Natural killer cell (primary cell): ENCODE results near the gene HARS2. TPM values are rescaled to one million over a fixed set of nuclear protein-coding genes. Genes with fewer than 3 reads are reported as not detected.
A peak's percentile ranks its signal among the peaks of the same experiment; 100 is the strongest.

Experiments
- ATAC-seq, 3 donors: fragments of 150-1000 bp in 2 of 3; fragments of 200-7000 bp in 1 of 3; cut with Tn5 transposase; 1 replicate in 1 of 3; 2 replicates in 2 of 3; pipeline ENCODE4 v1.10.0; 2021; ENCODE audit warnings: mild to moderate bottlenecking in 2 of 3, moderate library complexity in 2 of 3
- DNase-seq, 2 donors: peaks; one replicate each; pipeline versions ENCODE4 v3.0.0 to v3.0.0-alpha.2; 2013 to 2021; ENCODE audit warnings: mixed read lengths in 1 of 2
- H3K27ac ChIP-seq: one replicate; pipeline ENCODE4 v1.5.1; 2013; ENCODE audit warnings: mild to moderate bottlenecking, low read length
- H3K27me3 ChIP-seq: one replicate; pipeline ENCODE4 v1.6.1; 2013; ENCODE audit warnings: low read length; ENCODE audit not compliant: control insufficient read depth, insufficient read depth
- H3K36me3 ChIP-seq: one replicate; pipeline ENCODE4 v1.6.1; 2013; ENCODE audit warnings: low read length; ENCODE audit not compliant: control insufficient read depth, insufficient read depth
- H3K4me1 ChIP-seq: one replicate; pipeline ENCODE4 v1.6.1; 2013; ENCODE audit warnings: low read length; ENCODE audit not compliant: control insufficient read depth, insufficient read depth
- H3K4me3 ChIP-seq: one replicate; pipeline ENCODE4 v1.5.1; 2013; ENCODE audit warnings: low read length
- H3K9me3 ChIP-seq: one replicate; pipeline ENCODE4 v1.6.1; 2013; ENCODE audit warnings: low read length; ENCODE audit not compliant: control insufficient read depth, insufficient read depth
- H3K27ac Mint-ChIP-seq, 2 donors: one replicate each; pipeline ENCODE4 v1.8.0; 2022; ENCODE audit warnings: mild to moderate bottlenecking in 2 of 2, mixed read lengths in 2 of 2, moderate library complexity in 1 of 2
- H3K27me3 Mint-ChIP-seq, 2 donors: one replicate each; pipeline ENCODE4 v1.8.0; 2022; ENCODE audit warnings: low read depth in 2 of 2, mixed read lengths in 2 of 2
- H3K36me3 Mint-ChIP-seq: one replicate; pipeline ENCODE4 v1.8.0; 2022; ENCODE audit warnings: mixed read lengths
- H3K4me1 Mint-ChIP-seq, 2 donors: one replicate each; pipeline ENCODE4 v1.8.0; 2022; ENCODE audit warnings: mixed read lengths in 2 of 2
- H3K4me3 Mint-ChIP-seq: one replicate; pipeline ENCODE4 v1.8.0; 2022; ENCODE audit warnings: mild to moderate bottlenecking, moderate library complexity, mixed read lengths
- H3K9me3 Mint-ChIP-seq, 2 donors: one replicate each; pipeline ENCODE4 v1.8.0; 2022; ENCODE audit warnings: mixed read lengths in 2 of 2
- CTCF ChIP-seq: fragments of 200-600 bp; IDR thresholded peaks from one replicate; pipeline ENCODE4 v1.8.0; 2022; ENCODE audit warnings: antibody characterized with exemption
- WGBS: methylation state at CpG from one replicate; pipeline ENCODE4 v1.1.7; 2013; ENCODE audit warnings: missing lambda C conversion rate; ENCODE audit not compliant: insufficient coverage; 5-methylcytosine and 5-hydroxymethylcytosine counted together
- intact Hi-C: fragments of 100-400 bp; cut with micrococcal nuclease; formaldehyde crosslinking; loops from one replicate; pipeline ENCODE4 v1.14.2; 2022
- total RNA-seq, 4 donors: library from RNA; stranded (reverse); fragments of 120-200 nt in 1 of 4; gene quantifications; one replicate each; pipeline versions ENCODE4 v1.2.3 to v1.2.4, GENCODE V29; 2013 to 2022

Gene HARS2
- total RNA-seq, 3 donors from 2014 or later (not counting 1 experiment from before 2014, with no cell fraction given): 42.5 to 48.4 (median 45.6) TPM

GRCh38 chr5:140674629-140675028, 16.6 kb upstream of the HARS2 start:
- no peak for ATAC-seq
- peaks cover 0 to 5% of the 10 kb centered on the region in 2 donors for H3K4me1 Mint-ChIP-seq
- peaks cover 7% of the 10 kb centered on the region for H3K36me3 Mint-ChIP-seq

GRCh38 chr5:140677947-140678346, 13.3 kb upstream of the HARS2 start:
- H3K9me3 ChIP-seq: no peaks in the 10 kb centered on the region
- no peaks in the 10 kb centered on the region for H3K4me1 Mint-ChIP-seq
- 90% methylated on average over 3 of the region's 3 CpGs for WGBS
- no peaks in the 10 kb centered on the region for H3K4me1 ChIP-seq
- no peak overlapping the region for H3K4me3 Mint-ChIP-seq
- H3K36me3 ChIP-seq: peaks cover 79% of the 10 kb centered on the region
- no peak overlapping the region for H3K27ac Mint-ChIP-seq
- ATAC-seq (no peak), DNase-seq (no peak)
- no peaks in the 10 kb centered on the region for H3K27me3 ChIP-seq
- H3K27me3 Mint-ChIP-seq: no peaks in the 10 kb centered on the region
- H3K27ac ChIP-seq: no peak overlapping the region
- no peak for TF ChIP-seq CTCF
- no peaks in the 10 kb centered on the region for H3K9me3 Mint-ChIP-seq
- no peak overlapping the region for H3K4me3 ChIP-seq
- intact Hi-C loops: no loop called here
- H3K36me3 Mint-ChIP-seq: peaks cover 7% of the 10 kb centered on the region

More at GRCh38 chr5:140674629-140675028, 16.6 kb upstream of the HARS2 start:
- Mint-ChIP-seq H3K4me3 (no peak overlapping the region), H3K27ac (peak overlapping the region in 1 of 2 donors; percentile 40), H3K27me3 (no peaks in the 10 kb centered on the region), H3K9me3 (no peaks in the 10 kb centered on the region)
- Histone ChIP-seq H3K36me3 (peaks cover 76% of the 10 kb centered on the region), H3K4me3 (no peak overlapping the region), H3K9me3 (no peaks in the 10 kb centered on the region), H3K4me1 (no peaks in the 10 kb centered on the region), H3K27me3 (no peaks in the 10 kb centered on the region), H3K27ac (no peak overlapping the region)
- intact Hi-C loops: no loop called here
- TF ChIP-seq CTCF: no peak
- WGBS: 93% methylated on average over 4 of the region's 4 CpGs
- DNase-seq: no peak

- Histone ChIP-seq H3K27me3 (no peaks in the 10 kb centered on the region), H3K27ac (no peak overlapping the region), H3K4me1 (no peaks in the 10 kb centered on the region), H3K9me3 (no peaks in the 10 kb centered on the region), H3K4me3 (no peak overlapping the region), H3K36me3 (peaks cover 72% of the 10 kb centered on the region)
- intact Hi-C loops: no loop called here
- no peak overlapping the region for H3K4me3 Mint-ChIP-seq
- H3K4me1 Mint-ChIP-seq: no peaks in the 10 kb centered on the region
- H3K36me3 Mint-ChIP-seq: peaks cover 7% of the 10 kb centered on the region
- no peak overlapping the region for H3K27ac Mint-ChIP-seq
- no peak for TF ChIP-seq CTCF
- H3K27me3 Mint-ChIP-seq: no peaks in the 10 kb centered on the region
- ATAC-seq: no peak
- WGBS: over 99% methylated on average over 7 of the region's 7 CpGs
- DNase-seq: no peak
- H3K9me3 Mint-ChIP-seq: no peaks in the 10 kb centered on the region
These were observed 12.3 kb upstream of the HARS2 start for GRCh38 chr5:140678993-140679392.

GRCh38 chr5:140690376-140690932, 801 bp upstream of the HARS2 start:
- H3K4me1 Mint-ChIP-seq: peaks cover 31 to 46% of the 10 kb centered on the region in 2 donors

More at GRCh38 chr5:140690376-140690932, 801 bp upstream of the HARS2 start:
- H3K27me3 ChIP-seq: no peaks in the 10 kb centered on the region
- ATAC-seq (no peak), DNase-seq (no peak)
- no peak for TF ChIP-seq CTCF
- Mint-ChIP-seq H3K36me3 (peaks cover 2% of the 10 kb centered on the region), H3K27ac (peak overlapping the region; percentile 92 to 94), H3K9me3 (no peaks in the 10 kb centered on the region), H3K4me3 (peak overlapping the region; percentile 100), H3K27me3 (no peaks in the 10 kb centered on the region)
- H3K9me3 ChIP-seq: no peaks in the 10 kb centered on the region
- peak overlapping the region; percentile 77 for H3K4me3 ChIP-seq
- H3K36me3 ChIP-seq: peaks cover 27% of the 10 kb centered on the region
- intact Hi-C loops: loop anchor here (2.0 kb wide), 2 partner anchors 26 to 290 kb away; partner anchors contain the start of genes ANKHD1 and WDR55
- H3K4me1 ChIP-seq: peaks cover 16% of the 10 kb centered on the region
- peak overlapping the region; percentile 64 for H3K27ac ChIP-seq
- 75% methylated on average over 7 of the region's 8 CpGs for WGBS
